Stromal cell of bone marrow (primary cell): Measurements from ENCODE around the gene ATIC.
A peak's percentile ranks its signal among the peaks of the same experiment; 100 is the strongest.
"Not testable (repeated sequence)": the region's sequence is repeated elsewhere in the genome, so short reads cannot be mapped to it uniquely, and the experiment has no call there.

Experiments
- DNase-seq: peaks from one replicate; pipeline ENCODE4 v3.0.0-alpha.2; 2012; ENCODE audit warnings: low read depth

ATIC gene

GRCh38 chr2:215311625-215312396, at the start of gene ATIC:
ATIC (plus strand) TSS chr2:215312059; CDS start chr2:215312143, 84 bp downstream.
- DNase-seq: peak; percentile 82

- DNase-seq: no peak
Observed at GRCh38 chr2:215262303-215262702, 49.6 kb upstream of the ATIC start.

- no peak for DNase-seq
Observed at GRCh38 chr2:215262741-215263362, 49.0 kb upstream of the ATIC start.

- DNase-seq: no peak
Observed at GRCh38 chr2:215264374-215264773, 47.5 kb upstream of the ATIC start.

GRCh38 chr2:215269397-215270117, 42.3 kb upstream of the ATIC start:
- peak; percentile 59 for DNase-seq

- no peak for DNase-seq
Observed at GRCh38 chr2:215270118-215270451, 41.8 kb upstream of the ATIC start.

GRCh38 chr2:215271446-215271845, 40.4 kb upstream of the ATIC start:
- no peak for DNase-seq

GRCh38 chr2:215272918-215273317, 38.9 kb upstream of the ATIC start:
- no peak for DNase-seq

GRCh38 chr2:215274829-215275228, 37.0 kb upstream of the ATIC start:
- no peak for DNase-seq

GRCh38 chr2:215275824-215276223, 36.0 kb upstream of the ATIC start:
- no peak for DNase-seq

GRCh38 chr2:215277944-215278343, 33.9 kb upstream of the ATIC start:
- DNase-seq: no peak

- no peak for DNase-seq
Observed at GRCh38 chr2:215280326-215280725, 31.5 kb upstream of the ATIC start.

- no peak for DNase-seq
Observed at GRCh38 chr2:215283221-215283620, 28.6 kb upstream of the ATIC start.

- DNase-seq: no peak
Observed at GRCh38 chr2:215286309-215286708, 25.6 kb upstream of the ATIC start.

- no peak for DNase-seq
Observed at GRCh38 chr2:215288112-215288815, 23.6 kb upstream of the ATIC start.

- DNase-seq: no peak
Observed at GRCh38 chr2:215290980-215291599, 20.8 kb upstream of the ATIC start.

GRCh38 chr2:215293879-215294278, 18.0 kb upstream of the ATIC start:
- no peak for DNase-seq

- no peak for DNase-seq
Observed at GRCh38 chr2:215299337-215299859, 12.5 kb upstream of the ATIC start.

GRCh38 chr2:215301994-215302393, 9.9 kb upstream of the ATIC start:
- no peak for DNase-seq

GRCh38 chr2:215311259-215311624, 617 bp upstream of the ATIC start:
- DNase-seq: not testable (repeated sequence)

- DNase-seq: no peak
Observed at GRCh38 chr2:215313255-215313613, 1.4 kb downstream of the ATIC start.

GRCh38 chr2:215314896-215315295, 3.0 kb downstream of the ATIC start:
- no peak for DNase-seq
